H1 (cell line): ENCODE data around the gene PIAS3. TPM values are rescaled to one million over a fixed set of nuclear protein-coding genes. Genes with fewer than 3 reads are reported as not detected.

ENCODE experiments used
- CTCF ChIA-PET: fragments of 300-600 bp; sonication (Branson Sonifier 250); formaldehyde crosslinking; loops from one replicate; lab custom pipeline; 2021; ENCODE audit not compliant: partially characterized antibody; lab: Charles Lee
- POLR2A ChIA-PET: fragments of 300-600 bp; sonication (Branson Sonifier 250); formaldehyde crosslinking; loops from one replicate; lab custom pipeline; 2021; ENCODE audit warnings: inconsistent platforms; ENCODE audit not compliant: partially characterized antibody; lab: Charles Lee
- DNase-seq, 2 experiments: peaks; one replicate each; pipeline versions ENCODE4 v3.0.0 to v3.0.0-alpha.2; 2010 to 2022; ENCODE audit warnings: low spot score in 2 of 2, low read depth in 1 of 2, mixed read lengths in 1 of 2
- FAIRE-seq: peaks from 2 replicates; lab custom pipeline; 2011; peaks lifted over from hg19 to GRCh38; lab: Jason Lieb, UNC
- H2AFZ ChIP-seq: 2 replicates; pipeline ENCODE4 v1.8.1; 2012; ENCODE audit warnings: low read length, inconsistent platforms
- H2AK5ac ChIP-seq: 2 replicates; pipeline ENCODE4 v1.6.1; 2013; ENCODE audit warnings: low read depth, low read length
- H2BK120ac ChIP-seq: replicated peaks from 2 replicates; pipeline ENCODE3; 2013; ENCODE audit warnings: low read depth, low read length, inconsistent platforms
- H2BK12ac ChIP-seq: 2 replicates; pipeline ENCODE4 v1.6.1; 2013; ENCODE audit warnings: low read depth, low read length
- H2BK15ac ChIP-seq: 2 replicates; pipeline ENCODE4 v1.6.1; 2013; ENCODE audit warnings: low read length
- H2BK20ac ChIP-seq: 2 replicates; pipeline ENCODE4 v1.6.1; 2013; ENCODE audit warnings: low read length
- H2BK5ac ChIP-seq: 2 replicates; pipeline ENCODE4 v1.6.1; 2013; ENCODE audit warnings: low read depth, low read length
- H3K14ac ChIP-seq: 2 replicates; pipeline ENCODE4 v1.6.1; 2013; ENCODE audit warnings: inconsistent platforms; ENCODE audit not compliant: insufficient read length
- H3K18ac ChIP-seq: 2 replicates; pipeline ENCODE4 v1.6.1; 2013; ENCODE audit warnings: low read length; ENCODE audit errors: extremely low read depth
- H3K23ac ChIP-seq: 2 replicates; pipeline ENCODE4 v1.6.1; 2013; ENCODE audit warnings: inconsistent platforms; ENCODE audit not compliant: insufficient read length
- H3K23me2 ChIP-seq: 2 replicates; pipeline ENCODE4 v1.6.1; 2013; ENCODE audit warnings: low read depth, low read length
- H3K27ac ChIP-seq: 2 replicates; pipeline ENCODE4 v1.6.1; 2011; ENCODE audit warnings: low read depth, low read length, inconsistent platforms
- H3K27me3 ChIP-seq, 4 experiments: replicated peaks in 1 of 4; 1 replicate in 1 of 4; 2 replicates in 3 of 4; pipeline versions ENCODE4 v1.6.1 to v1.8.1; 2011 to 2013; ENCODE audit warnings: low read length in 3 of 4, mild to moderate bottlenecking in 3 of 4, inconsistent platforms in 2 of 4, mixed read lengths in 2 of 4, moderate library complexity in 1 of 4; ENCODE audit not compliant: control insufficient read depth in 3 of 4, insufficient read depth in 3 of 4; ENCODE audit errors: extremely low read depth in 1 of 4
- H3K36me3 ChIP-seq, 4 experiments: 2 replicates each; pipeline versions ENCODE4 v1.6.1 to v1.8.1; 2011 to 2013; ENCODE audit warnings: mild to moderate bottlenecking in 4 of 4, low read length in 3 of 4, moderate library complexity in 2 of 4, control low read depth in 1 of 4, inconsistent platforms in 1 of 4; ENCODE audit not compliant: insufficient read depth in 4 of 4, control insufficient read depth in 2 of 4
- H3K4ac ChIP-seq: replicated peaks from 2 replicates; pipeline ENCODE3; 2013; ENCODE audit warnings: low read length, low read depth, mixed read lengths, inconsistent platforms; ENCODE audit not compliant: insufficient read length
- H3K4me1 ChIP-seq, 4 experiments: replicated peaks in 1 of 4; 1 replicate in 1 of 4; 2 replicates in 3 of 4; pipeline versions ENCODE4 v1.6.1 to v1.8.1; 2011 to 2013; ENCODE audit warnings: low read length in 3 of 4, inconsistent platforms in 2 of 4, mixed read lengths in 1 of 4; ENCODE audit not compliant: insufficient read depth in 4 of 4, control insufficient read depth in 3 of 4
- H3K4me2 ChIP-seq, 2 experiments: 2 replicates each; pipeline versions ENCODE4 v1.6.1 to v1.8.1; 2011 to 2013; ENCODE audit warnings: low read depth in 2 of 2, low read length in 2 of 2, control low read depth in 1 of 2, inconsistent platforms in 1 of 2, mild to moderate bottlenecking in 1 of 2; ENCODE audit not compliant: insufficient read depth in 1 of 2
- H3K4me3 ChIP-seq, 4 experiments: fragments of 200-600, 300-600 bp in 1 of 4; sonication (generic), shearing (Covaris generic), sonication (Bioruptor Twin) in 1 of 4; 2 replicates each; pipeline versions ENCODE4 v1.5.1 to v1.8.1; 2011 to 2016; ENCODE audit warnings: low read length in 4 of 4, low read depth in 3 of 4, control low read depth in 2 of 4, inconsistent platforms in 2 of 4, mild to moderate bottlenecking in 2 of 4, mixed read lengths in 1 of 4, moderate library complexity in 1 of 4; ENCODE audit not compliant: insufficient read depth in 2 of 4; ENCODE audit errors: extremely low read depth in 1 of 4
- H3K56ac ChIP-seq: replicated peaks from 2 replicates; pipeline ENCODE3; 2013; ENCODE audit warnings: low read depth, mild to moderate bottlenecking, mixed read lengths, low read length, inconsistent platforms; ENCODE audit not compliant: insufficient read length
- H3K79me1 ChIP-seq: 2 replicates; pipeline ENCODE4 v1.6.1; 2013; ENCODE audit warnings: low read depth, low read length, control low read depth
- H3K79me2 ChIP-seq, 2 experiments: 2 replicates each; pipeline versions ENCODE4 v1.6.1 to v1.8.1; 2012 to 2013; ENCODE audit warnings: low read length in 2 of 2, mild to moderate bottlenecking in 2 of 2, inconsistent platforms in 1 of 2; ENCODE audit not compliant: insufficient read depth in 2 of 2, control insufficient read depth in 1 of 2
- H3K9ac ChIP-seq, 4 experiments: replicated peaks in 1 of 4; 1 replicate in 1 of 4; 2 replicates in 3 of 4; pipeline versions ENCODE4 v1.6.1 to v1.8.1; 2011 to 2013; ENCODE audit warnings: low read depth in 3 of 4, low read length in 3 of 4, control low read depth in 2 of 4, mild to moderate bottlenecking in 2 of 4, moderate library complexity in 2 of 4, inconsistent platforms in 1 of 4; ENCODE audit errors: extremely low read depth in 1 of 4
- H3K9me3 ChIP-seq, 2 experiments: 2 replicates each; pipeline versions ENCODE4 v1.6.1 to v1.8.1; 2012 to 2013; ENCODE audit warnings: mild to moderate bottlenecking in 2 of 2, moderate library complexity in 2 of 2, control low read depth in 1 of 2, inconsistent platforms in 1 of 2, low read depth in 1 of 2, low read length in 1 of 2, mixed read lengths in 1 of 2; ENCODE audit not compliant: insufficient read depth in 2 of 2
- H4K20me1 ChIP-seq, 2 experiments: replicated peaks in 1 of 2; 2 replicates each; pipeline versions ENCODE3 to v1.8.1; 2011 to 2013; ENCODE audit warnings: inconsistent platforms in 2 of 2, low read length in 2 of 2, mild to moderate bottlenecking in 1 of 2; ENCODE audit not compliant: insufficient read depth in 2 of 2, control insufficient read depth in 1 of 2
- H4K5ac ChIP-seq: 2 replicates; pipeline ENCODE4 v1.6.1; 2013; ENCODE audit warnings: low read length, low read depth, mixed read lengths, inconsistent platforms; ENCODE audit not compliant: insufficient read length
- H4K8ac ChIP-seq: 2 replicates; pipeline ENCODE4 v1.8.0; 2013; ENCODE audit warnings: mild to moderate bottlenecking, moderate library complexity, low read length, inconsistent platforms; ENCODE audit not compliant: insufficient read depth; ENCODE audit errors: extremely low read depth
- H4K91ac ChIP-seq: replicated peaks from 2 replicates; pipeline ENCODE3; 2013; ENCODE audit warnings: low read length, mixed read lengths, inconsistent platforms; ENCODE audit not compliant: insufficient read length
- RAD21 ChIP-seq, 2 experiments: IDR thresholded peaks in 1 of 2; conservative IDR thresholded peaks in 1 of 2; 2 replicates each; pipeline ENCODE4 v1.6.1; 2011; ENCODE audit warnings: low read depth in 2 of 2, low read length in 2 of 2, improper control_type of control experiment in 1 of 2, inconsistent platforms in 1 of 2, mild to moderate bottlenecking in 1 of 2, moderate library complexity in 1 of 2
- TCF12 ChIP-seq: IDR thresholded peaks from 2 replicates; pipeline ENCODE4 v1.6.1; 2011; ENCODE audit warnings: low read depth, mild to moderate bottlenecking, low read length
- WGBS, 2 experiments: shearing (Covaris generic) in 1 of 2; methylation state at CpG; one replicate each; pipeline versions ENCODE4 v1.1.6 to v1.1.7; 2013 to 2015; ENCODE audit warnings: low lambda C conversion rate in 2 of 2, mixed read lengths in 2 of 2, inconsistent platforms in 1 of 2, low coverage in 1 of 2, missing lambda C conversion rate in 1 of 2; ENCODE audit not compliant: insufficient replicate concordance in 2 of 2, insufficient coverage in 1 of 2, insufficient read length in 1 of 2; ENCODE audit errors: extremely low coverage in 1 of 2, missing lambda C conversion rate in 1 of 2; 5-methylcytosine and 5-hydroxymethylcytosine counted together
- polyA plus RNA-seq, 7 experiments: library from polyadenylated mRNA; depleted of rRNA in 3 of 7; stranded (reverse) in 5 of 7; unstranded in 2 of 7; fragments of >200 nt in 5 of 7; fragments of 200-250 nt in 2 of 7; gene quantifications; 1 replicate in 5 of 7; 2 replicates in 1 of 7; 4 replicates in 1 of 7; pipeline versions ENCODE4 v1.2.1 to v1.2.3, GENCODE V29; 2011 to 2013; ENCODE audit warnings: missing spikeins in 2 of 7, mixed read lengths in 2 of 7
- total RNA-seq: library from RNA; stranded (reverse); fragmentation: NEBNext Ultra II Directional; extraction: Animal tissue kit (Norgen Biotek cat#: 25700); gene quantifications from 2 replicates; pipeline ENCODE4 v1.2.1, GENCODE V29; 2021

PIAS3 gene
- total and polyA plus RNA-seq, 2 of the 8 experiments (the other 6 are each of a cell fraction or from before 2014, with no cell fraction given), result 36.7 to 49.9 TPM

- H3K27ac ChIP-seq, result no peak overlapping the region
- no peak overlapping the region; the same call in 1 of the 2 replicates for H4K8ac ChIP-seq
- no peak overlapping the region for H2BK15ac ChIP-seq
- H4K91ac ChIP-seq, result no peak overlapping the region
- no peak overlapping the region for H2BK12ac ChIP-seq
- H3K23ac ChIP-seq, result no peak overlapping the region
- WGBS, 2 experiments, result 47% methylated on average over 5 of the region's 8 CpGs; no CpG with 5 or more reads in 1 of the 2 experiments
- H3K23me2 ChIP-seq, result peaks cover 5% of the 10 kb centered on the region; the same call in 1 of the 2 replicates
- CTCF ChIA-PET, result interaction anchor here (0.9 to 8.7 kb wide), 5 partner anchors 14 to 94 kb away, joined by 3 to 84 read pairs (median 18); partner anchors contain the start of genes ITGA10 and NUDT17
- no peak overlapping the region for H3K14ac ChIP-seq
- no peak for FAIRE-seq
- no peaks in the 10 kb centered on the region for H3K36me3 ChIP-seq
- no peak overlapping the region for H2BK5ac ChIP-seq
- H2BK120ac ChIP-seq, result no peak overlapping the region
- POLR2A ChIA-PET, result interaction anchor here (1.1 kb wide), 2 partner anchors 14 to 165 kb away, joined by 4 to 7 read pairs; no protein-coding TSS in a partner anchor
- peak overlapping the region; percentile 63; a peak in 1 of 4 replicates for H3K4me2 ChIP-seq
- no peaks in the 10 kb centered on the region; a peak in 2 of 7 replicates for H3K4me1 ChIP-seq
- H3K9me3 ChIP-seq, result no peaks in the 10 kb centered on the region
- no peak overlapping the region for H3K56ac ChIP-seq
- H3K27me3 ChIP-seq, result peaks cover 0 to 21% (median 15%) of the 10 kb centered on the region in 4 experiments; a peak in 6 of 7 replicates
- TF ChIP-seq RAD21 (IDR thresholded peaks at IDR 0.05 in 1 of 2, conservative IDR thresholded peaks at IDR 0.05 in 1 of 2; ENCODE audit: low read depth in 2 of 2, low read length in 2 of 2) (no peak), TCF12 (no peak)
- no peak overlapping the region for H3K4me3 ChIP-seq
- no peak overlapping the region for H4K5ac ChIP-seq
- H2AFZ ChIP-seq, result no peak overlapping the region
- no peak overlapping the region for H3K9ac ChIP-seq
- H3K18ac ChIP-seq, result no peak overlapping the region
- H3K79me1 ChIP-seq, result no peaks in the 10 kb centered on the region
- H3K79me2 ChIP-seq, result no peaks in the 10 kb centered on the region
- H4K20me1 ChIP-seq, result no peaks in the 10 kb centered on the region
- H2AK5ac ChIP-seq, result no peak overlapping the region
- DNase-seq, result no peak
- no peak overlapping the region for H2BK20ac ChIP-seq
- no peak overlapping the region for H3K4ac ChIP-seq
These were observed 27.9 kb upstream of the PIAS3 start for GRCh38 chr1:145886816-145887215.
